Hematopoietic multipotent progenitor cell treated with erythropoietin and hydrocortisone succinate and interleukin-3 and kit ligand, for 6 days (in vitro differentiated cells): Measurements from ENCODE around the gene PCED1A.
A peak's percentile ranks its signal among the peaks of the same experiment; 100 is the strongest.

ENCODE experiments used
- DNase-seq: peaks from one replicate; pipeline ENCODE4 v3.0.0-alpha.2; 2015

Gene PCED1A

GRCh38 chr20:2801286-2801728 is 39.1 kb downstream of the PCED1A start:
- peak; percentile 39 for DNase-seq

GRCh38 chr20:2800521-2801285 is 39.8 kb downstream of the PCED1A start, which contains the start of gene CPXM1:
TSS of gene CPXM1 (minus strand) at chr20:2800627. CDS start at chr20:2800572, 55 bp downstream.
- DNase-seq, result peak; percentile 89

- DNase-seq, result peak; percentile 35
These were observed 40.6 kb downstream of the PCED1A start for GRCh38 chr20:2799688-2800520.

- peak; percentile 8 for DNase-seq
These were observed 41.2 kb downstream of the PCED1A start for GRCh38 chr20:2799271-2799670.

- peak; percentile 27 for DNase-seq
These were observed 41.6 kb downstream of the PCED1A start for GRCh38 chr20:2798814-2799213.

GRCh38 chr20:2798095-2798805 is 42.2 kb downstream of the PCED1A start:
- no peak for DNase-seq

GRCh38 chr20:2797136-2797983 is 43.1 kb downstream of the PCED1A start:
- peak; percentile 15 for DNase-seq

GRCh38 chr20:2796011-2796660 is 44.3 kb downstream of the PCED1A start:
- no peak for DNase-seq

- DNase-seq, result peak; percentile 78
These were observed 45.0 kb downstream of the PCED1A start for GRCh38 chr20:2795451-2795850.

GRCh38 chr20:2794866-2795447 is 45.5 kb downstream of the PCED1A start:
- no peak for DNase-seq

GRCh38 chr20:2794202-2794748 is 46.2 kb downstream of the PCED1A start:
- no peak for DNase-seq

- DNase-seq, result no peak
These were observed 47.0 kb downstream of the PCED1A start for GRCh38 chr20:2793471-2793870.
